PC-9 (cell line): ENCODE measurements around the gene SLIRP. TPM values are rescaled to one million over a fixed set of nuclear protein-coding genes. Genes with fewer than 3 reads are reported as not detected.

ENCODE experiments used
- BruUV-seq: library from RNA; stranded (reverse); fragments of 400-500 nt; replicated peaks from 2 replicates; lab custom pipeline; 2021; lab: Mats Ljungman, UMichigan
- CTCF ChIA-PET: fragments of 300-600 bp; sonication (Branson Sonifier 250); formaldehyde crosslinking; loops from one replicate; lab custom pipeline; 2022; ENCODE audit warnings: antibody characterized with exemption; lab: Charles Lee
- POLR2A ChIA-PET: fragments of 300-600 bp; sonication (Branson Sonifier 250); formaldehyde crosslinking; loops from one replicate; lab custom pipeline; 2022; ENCODE audit warnings: antibody characterized with exemption; ENCODE audit not compliant: unreplicated experiment; lab: Charles Lee
- DNase-seq, 2 experiments: peaks; one replicate each; pipeline versions ENCODE4 v3.0.0 to v3.0.0-alpha.2; 2015 to 2022; ENCODE audit warnings: mixed read lengths in 1 of 2
- H2AFZ ChIP-seq: fragments of 200-600 bp; sonication (generic); 2 replicates; pipeline ENCODE4 v1.8.1; 2017; ENCODE audit warnings: antibody characterized with exemption
- H3F3A ChIP-seq: fragments of 200-600 bp; sonication (generic); 2 replicates; pipeline ENCODE4 v1.8.1; 2017; ENCODE audit warnings: antibody characterized with exemption, mild to moderate bottlenecking, low read depth; ENCODE audit not compliant: insufficient read depth
- H3K27ac ChIP-seq: fragments of 200-600 bp; sonication (generic); 2 replicates; pipeline ENCODE4 v1.6.1; 2016; ENCODE audit warnings: mixed run types
- H3K27me3 ChIP-seq: fragments of 200-600 bp; sonication (generic); 2 replicates; pipeline ENCODE4 v1.6.1; 2016; ENCODE audit warnings: low read depth, mixed run types; ENCODE audit not compliant: insufficient read depth
- H3K36me3 ChIP-seq: fragments of 200-600 bp; sonication (generic); 2 replicates; pipeline ENCODE4 v1.6.1; 2016; ENCODE audit warnings: low read depth, mixed run types
- H3K4me1 ChIP-seq: fragments of 200-600 bp; sonication (generic); replicated peaks from 2 replicates; pipeline ENCODE4 v1.6.1; 2016; ENCODE audit warnings: mixed run types; ENCODE audit not compliant: insufficient read depth
- H3K4me2 ChIP-seq: fragments of 200-600 bp; sonication (generic); 2 replicates; pipeline ENCODE4 v1.6.1; 2017; ENCODE audit warnings: mixed run types
- H3K4me3 ChIP-seq: fragments of 200-600 bp; sonication (generic); 2 replicates; pipeline ENCODE4 v1.6.1; 2016; ENCODE audit warnings: mixed run types
- H3K79me2 ChIP-seq: fragments of 200-600 bp; sonication (generic); 2 replicates; pipeline ENCODE4 v1.6.1; 2017; ENCODE audit warnings: low read depth, mixed run types
- H3K9me2 ChIP-seq: fragments of 200-600 bp; sonication (generic); 2 replicates; pipeline ENCODE4 v1.8.1; 2017; ENCODE audit warnings: mild to moderate bottlenecking; ENCODE audit not compliant: insufficient read depth
- H3K9me3 ChIP-seq: fragments of 200-600 bp; sonication (generic); 2 replicates; pipeline ENCODE4 v1.8.1; 2016; ENCODE audit warnings: low read depth; ENCODE audit not compliant: insufficient read depth
- H4K20me1 ChIP-seq: fragments of 200-600 bp; sonication (generic); 2 replicates; pipeline ENCODE4 v1.8.1; 2017; ENCODE audit not compliant: insufficient read depth
- EZH2 ChIP-seq: fragments of 200-600 bp; sonication (generic); IDR thresholded peaks from 2 replicates; pipeline ENCODE4 v1.8.0; 2017; ENCODE audit warnings: antibody characterized with exemption, low read depth
- intact Hi-C: fragments of 100-400 bp; cut with micrococcal nuclease; formaldehyde crosslinking; loops from one replicate; pipeline ENCODE4 v1.10.0; 2022; ENCODE audit not compliant: unreplicated experiment
- total RNA-seq: library from RNA; stranded (reverse); gene quantifications from 2 replicates; pipeline ENCODE4 v1.2.3, GENCODE V29; 2021
- TF ChIP-seq, protein P1 (sequence below): fragments of 200-600 bp; sonication (generic); conservative IDR thresholded peaks from 2 replicates; pipeline ENCODE4 v1.6.1; 2017; ENCODE audit warnings: mixed run types, antibody characterized with exemption, mild to moderate bottlenecking, moderate library complexity

Gene SLIRP
- total RNA-seq, 1 experiment from 2014 or later: 375 TPM

DNA sequence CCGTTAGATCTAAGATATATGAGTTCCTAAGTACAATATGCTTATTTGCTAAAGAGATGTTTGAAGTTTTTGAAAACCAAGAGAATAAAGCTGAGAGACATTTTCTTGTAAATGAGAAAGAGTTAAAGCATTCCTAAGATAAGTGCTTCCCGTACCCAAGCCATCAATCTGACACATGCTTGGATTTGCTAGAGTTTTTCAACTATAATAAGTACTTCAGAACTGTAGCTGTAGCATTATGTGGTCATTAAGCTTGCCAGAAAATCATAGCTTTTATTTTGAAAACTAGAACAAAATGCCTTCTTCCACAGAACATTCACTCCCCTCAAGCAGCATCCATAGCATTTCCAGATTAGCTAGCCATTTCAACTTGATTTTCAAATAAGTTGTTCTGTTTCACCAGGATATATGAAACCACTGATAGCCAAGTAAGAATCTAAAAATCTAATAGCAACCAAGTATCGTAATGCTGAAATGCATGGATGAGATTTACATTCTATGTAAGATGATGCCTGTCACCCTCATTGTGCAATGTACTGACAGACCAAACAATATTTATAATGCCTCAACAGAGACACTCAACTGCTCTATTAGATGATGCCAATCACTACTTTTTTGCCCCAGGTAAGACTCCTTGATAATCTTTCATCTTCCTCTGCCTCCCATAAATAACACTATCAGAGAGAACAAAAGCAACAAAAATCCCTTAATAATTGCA is 45.1 kb downstream of the SLIRP start:
- TF ChIP-seq EZH2: no peak
- TF ChIP-seq, protein P1, sequence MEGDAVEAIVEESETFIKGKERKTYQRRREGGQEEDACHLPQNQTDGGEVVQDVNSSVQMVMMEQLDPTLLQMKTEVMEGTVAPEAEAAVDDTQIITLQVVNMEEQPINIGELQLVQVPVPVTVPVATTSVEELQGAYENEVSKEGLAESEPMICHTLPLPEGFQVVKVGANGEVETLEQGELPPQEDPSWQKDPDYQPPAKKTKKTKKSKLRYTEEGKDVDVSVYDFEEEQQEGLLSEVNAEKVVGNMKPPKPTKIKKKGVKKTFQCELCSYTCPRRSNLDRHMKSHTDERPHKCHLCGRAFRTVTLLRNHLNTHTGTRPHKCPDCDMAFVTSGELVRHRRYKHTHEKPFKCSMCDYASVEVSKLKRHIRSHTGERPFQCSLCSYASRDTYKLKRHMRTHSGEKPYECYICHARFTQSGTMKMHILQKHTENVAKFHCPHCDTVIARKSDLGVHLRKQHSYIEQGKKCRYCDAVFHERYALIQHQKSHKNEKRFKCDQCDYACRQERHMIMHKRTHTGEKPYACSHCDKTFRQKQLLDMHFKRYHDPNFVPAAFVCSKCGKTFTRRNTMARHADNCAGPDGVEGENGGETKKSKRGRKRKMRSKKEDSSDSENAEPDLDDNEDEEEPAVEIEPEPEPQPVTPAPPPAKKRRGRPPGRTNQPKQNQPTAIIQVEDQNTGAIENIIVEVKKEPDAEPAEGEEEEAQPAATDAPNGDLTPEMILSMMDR: no peak
- Histone ChIP-seq H3K4me3 (no peak overlapping the region), H4K20me1 (peaks cover 72% of the 10 kb centered on the region), H3K4me1 (no peaks in the 10 kb centered on the region), H3K79me2 (peaks cover 35% of the 10 kb centered on the region), H3K27me3 (no peaks in the 10 kb centered on the region), H3K9me3 (no peaks in the 10 kb centered on the region), H3K4me2 (no peak overlapping the region), H3K36me3 (peaks cover 58% of the 10 kb centered on the region), H3K9me2 (no peaks in the 10 kb centered on the region), H2AFZ (no peak overlapping the region), H3F3A (peaks cover 12% of the 10 kb centered on the region; the same call in 1 of the 2 replicates), H3K27ac (no peak overlapping the region)
- ChIA-PET CTCF (no interaction called here), POLR2A (interaction anchor here (0.6 kb wide), 1 partner anchor 40 kb away, joined by 10 read pairs; no protein-coding TSS in a partner anchor)
- no TSS peak for BruUV-seq
- intact Hi-C loops: loop anchor here (2.0 kb wide), 1 partner anchor 24 kb away; no protein-coding TSS in a partner anchor
- DNase-seq: no peak

DNA sequence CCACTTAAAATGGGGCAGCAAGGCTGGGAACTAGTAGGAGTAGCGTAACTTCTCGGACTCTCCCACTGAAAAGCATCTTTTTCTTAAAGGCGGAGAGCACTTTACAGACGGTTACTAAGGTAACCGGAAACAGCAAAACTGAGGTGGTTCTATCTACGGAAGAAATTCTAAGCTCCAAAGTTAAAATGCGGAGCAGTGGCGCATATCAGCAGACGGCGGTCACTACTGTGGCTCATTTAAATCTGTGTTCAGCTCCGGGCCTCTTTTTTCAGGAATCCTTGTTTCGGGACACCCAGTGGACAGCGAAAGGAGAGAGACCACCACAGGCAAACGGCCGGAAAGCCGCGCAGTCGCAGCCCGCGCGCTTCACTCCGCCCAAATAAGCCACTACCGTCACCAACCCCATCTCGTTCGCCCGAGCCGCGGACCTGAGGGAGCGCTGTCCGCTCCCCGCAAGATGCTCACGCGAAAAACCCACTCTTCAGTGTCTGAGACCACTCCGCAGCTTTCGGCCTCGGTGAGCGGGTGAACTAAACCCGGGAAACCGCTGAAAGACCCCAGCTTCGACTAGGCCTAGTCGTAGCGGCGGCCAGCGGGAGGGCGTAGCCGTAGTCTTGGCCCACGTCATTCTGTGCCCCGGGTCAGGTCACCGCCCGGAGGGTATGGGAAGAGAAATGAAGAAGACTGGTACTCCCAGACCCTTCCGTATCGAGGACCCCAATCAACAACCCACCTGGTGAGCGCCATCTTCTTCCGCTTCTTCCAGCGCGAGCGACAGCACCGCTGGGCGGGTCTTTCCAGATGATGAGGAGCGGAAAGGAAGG is 52.7 kb downstream of the SLIRP start, which contains the start of gene SNW1:
Gene SNW1 (minus strand): TSS at position 776 of the 824 bp plus-strand sequence. CDS start 29 bp downstream, at position 747.
- peak within 1 kb of the TSS; percentile 38 for H3K27ac ChIP-seq
- H3K9me2 ChIP-seq: no peaks in the 10 kb centered on the region
- H2AFZ ChIP-seq: peak within 1 kb of the TSS; percentile 99
- TF ChIP-seq EZH2: no peak
- TF ChIP-seq, protein P1: no peak
- TSS peak; percentile 84 for BruUV-seq
- peak within 1 kb of the TSS; percentile 81 for H3K4me3 ChIP-seq
- no peaks in the 10 kb centered on the region for H3F3A ChIP-seq
- H3K4me2 ChIP-seq: peak within 1 kb of the TSS; percentile 83
- no peaks in the 10 kb centered on the region for H3K9me3 ChIP-seq
- ChIA-PET CTCF (interaction anchor here (0.6 to 2.0 kb wide), 6 partner anchors 10 to 59 kb away, joined by 3 to 9 read pairs (median 4); partner anchors contain the start of gene ADCK1), POLR2A (interaction anchor here (0.5 to 0.8 kb wide), 7 partner anchors 39 to 237 kb away, joined by 3 to 25 read pairs (median 4); partner anchors contain the start of gene ADCK1)
- intact Hi-C loops: loop anchor here (1.0 to 5.0 kb wide), 5 partner anchors 35 to 837 kb away; partner anchors contain the start of genes ADCK1 and VIPAS39
- H3K4me1 ChIP-seq: peaks cover 21% of the 10 kb centered on the region
- peaks cover 43% of the 10 kb centered on the region for H4K20me1 ChIP-seq
- H3K27me3 ChIP-seq: no peaks in the 10 kb centered on the region
- 0 out of 2 replicates have a peak, but pooled peaks cover 17% of the 10 kb centered on the region for H3K36me3 ChIP-seq
- DNase-seq: peak; percentile 49 to 96
- peaks cover 53% of the 10 kb centered on the region for H3K79me2 ChIP-seq
